Keratinocyte (primary cell): ENCODE measurements around the gene DRP2.

Source experiments
- CTCF ChIP-seq, 3 experiments: IDR thresholded peaks in 1 of 3; conservative IDR thresholded peaks in 1 of 3; optimal IDR thresholded peaks in 1 of 3; 2 replicates in 2 of 3; 3 replicates in 1 of 3; pipeline versions ENCODE3 to v1.5.1; 2011; ENCODE audit warnings: low read length in 3 of 3, mild to moderate bottlenecking in 3 of 3, moderate library complexity in 2 of 3, control low read depth in 1 of 3, inconsistent platforms in 1 of 3; ENCODE audit not compliant: insufficient read depth in 2 of 3; ENCODE audit errors: extremely low read depth in 1 of 3
- EZH2 ChIP-seq: IDR thresholded peaks from one replicate; pipeline ENCODE4 v1.6.1; 2012; ENCODE audit warnings: inconsistent platforms, mild to moderate bottlenecking, low read length, moderate library complexity

DNA sequence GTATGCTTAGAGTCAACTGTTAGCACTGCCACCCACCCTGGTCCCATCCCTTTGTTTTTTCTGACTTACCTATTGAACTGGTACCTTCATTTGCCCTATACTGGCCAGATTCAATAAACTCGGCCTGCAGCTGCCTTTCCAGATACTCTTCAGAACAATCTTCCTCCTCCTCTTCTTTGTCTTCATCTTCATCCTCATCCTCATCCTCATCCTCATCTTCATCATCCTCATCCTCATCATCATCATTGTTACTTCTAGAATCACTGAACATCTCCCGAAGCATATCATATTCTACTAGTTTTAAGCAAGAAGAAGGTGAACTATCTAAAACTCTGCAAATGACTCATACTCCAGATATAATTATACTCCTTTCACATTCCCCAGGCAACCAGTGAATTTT, 56.7 kb downstream of the DRP2 start:
- TF ChIP-seq CTCF (optimal IDR thresholded peaks at IDR 0.05 in 1 of 3, IDR thresholded peaks at IDR 0.05 in 1 of 3, conservative IDR thresholded peaks at IDR 0.05 in 1 of 3; ENCODE audit: extremely low read depth in 1 of 3, insufficient read depth in 2 of 3, low read length in 3 of 3) (no peak), EZH2 (no peak)
